COLO829 (cell line): Measurements from ENCODE around the gene ARFGAP1.
"Not testable (repeated sequence)": the region's sequence is repeated elsewhere in the genome, so short reads cannot be mapped to it uniquely, and the experiment has no call there.

Experiments
- DNase-seq: peaks from one replicate; pipeline ENCODE4 v3.0.0; 2012; ENCODE audit warnings: low spot score

Gene ARFGAP1

GRCh38 chr20:63241272-63241671 is 31.3 kb upstream of the ARFGAP1 start:
- no peak for DNase-seq

GRCh38 chr20:63242736-63243135 is 29.9 kb upstream of the ARFGAP1 start:
- DNase-seq, result no peak

GRCh38 chr20:63243604-63244247 is 28.9 kb upstream of the ARFGAP1 start:
- DNase-seq, result no peak

GRCh38 chr20:63244468-63244867 is 28.1 kb upstream of the ARFGAP1 start:
- no peak for DNase-seq

GRCh38 chr20:63246490-63247288 is 25.9 kb upstream of the ARFGAP1 start:
- DNase-seq, result no peak

GRCh38 chr20:63247671-63248228 is 24.9 kb upstream of the ARFGAP1 start:
- no peak for DNase-seq

GRCh38 chr20:63248835-63249591 is 23.6 kb upstream of the ARFGAP1 start:
- DNase-seq, result no peak

- no peak for DNase-seq
Observed at GRCh38 chr20:63249891-63250290, 22.7 kb upstream of the ARFGAP1 start.

- not testable (repeated sequence) for DNase-seq
Observed at GRCh38 chr20:63251350-63251749, 21.3 kb upstream of the ARFGAP1 start.

GRCh38 chr20:63252284-63252711 is 20.3 kb upstream of the ARFGAP1 start:
- peak; percentile 46 for DNase-seq

GRCh38 chr20:63253065-63253437 is 19.6 kb upstream of the ARFGAP1 start:
- no peak for DNase-seq

GRCh38 chr20:63253438-63254231 is 19.0 kb upstream of the ARFGAP1 start:
- no peak for DNase-seq

- no peak for DNase-seq
Observed at GRCh38 chr20:63254232-63254605, 18.4 kb upstream of the ARFGAP1 start, which contains the start of gene NKAIN4. Gene NKAIN4 (minus strand): TSS chr20:63254463. CDS start chr20:63254450, 13 bp downstream.

- DNase-seq, result no peak
Observed at GRCh38 chr20:63254606-63255384, 17.8 kb upstream of the ARFGAP1 start.

- no peak for DNase-seq
Observed at GRCh38 chr20:63255931-63256704, 16.5 kb upstream of the ARFGAP1 start.

- DNase-seq, result no peak
Observed at GRCh38 chr20:63256954-63257353, 15.7 kb upstream of the ARFGAP1 start.

GRCh38 chr20:63257629-63258028 is 15.0 kb upstream of the ARFGAP1 start:
- no peak for DNase-seq

- DNase-seq, result no peak
Observed at GRCh38 chr20:63258781-63259180, 13.8 kb upstream of the ARFGAP1 start.

- no peak for DNase-seq
Observed at GRCh38 chr20:63259734-63260460, 12.7 kb upstream of the ARFGAP1 start.
